Peyer's patch (tissue), 4 donors: ENCODE measurements around the gene SERPINB1. TPM values are rescaled to one million over a fixed set of nuclear protein-coding genes. Genes with fewer than 3 reads are reported as not detected.

ENCODE experiments used
- DNase-seq, 3 donors: peaks; one replicate each; pipeline ENCODE4 v3.0.0-alpha.2; 2017 to 2019
- H3K27ac ChIP-seq, 4 donors: fragments of 200-600 bp; sonication (generic); one replicate each; pipeline ENCODE4 v1.5.1; 2016 to 2019
- H3K27me3 ChIP-seq, 2 donors: fragments of 200-600 bp; sonication (generic); one replicate each; pipeline ENCODE4 v1.5.1; 2019
- H3K36me3 ChIP-seq, 3 donors: fragments of 200-600 bp; sonication (generic); one replicate each; pipeline ENCODE4 v1.5.1; 2016 to 2019
- H3K4me1 ChIP-seq, 4 donors: fragments of 200-600 bp; sonication (generic); one replicate each; pipeline ENCODE4 v1.5.1; 2016 to 2019
- H3K4me3 ChIP-seq, 4 donors: fragments of 200-600 bp; sonication (generic); 1 replicate in 3 of 4; 2 replicates in 1 of 4; pipeline ENCODE4 v1.5.1; 2016 to 2019; ENCODE audit warnings: mild to moderate bottlenecking in 1 of 4
- H3K9me3 ChIP-seq, 4 donors: fragments of 200-600 bp; sonication (generic); one replicate each; pipeline ENCODE4 v1.5.1; 2016 to 2019; ENCODE audit warnings: mild to moderate bottlenecking in 1 of 4
- CTCF ChIP-seq, 6 experiments: fragments of 450-650 bp in 4 of 6; fragments of 200-600 bp in 2 of 6; sonication (generic) in 1 of 6; IDR thresholded peaks; one replicate each; pipeline ENCODE4 v1.5.1; 2017 to 2019; ENCODE audit warnings: antibody characterized with exemption in 6 of 6, mild to moderate bottlenecking in 3 of 6, moderate library complexity in 1 of 6
- POLR2A ChIP-seq, 2 donors: fragments of 450-650 bp; IDR thresholded peaks; one replicate each; pipeline ENCODE4 v1.5.1; 2017; ENCODE audit warnings: antibody characterized with exemption in 2 of 2, mild to moderate bottlenecking in 2 of 2, moderate library complexity in 2 of 2
- total RNA-seq, 4 donors: library from RNA; depleted of rRNA; stranded (reverse); fragments of >200 nt; gene quantifications; one replicate each; pipeline ENCODE4 v1.1.0, GENCODE V29; 2016

The SERPINB1 gene
- total RNA-seq, 4 donors from 2014 or later = 58.6 to 122 (median 86.4) TPM

- Histone ChIP-seq H3K27me3 (no peaks in the 10 kb centered on the region), H3K4me1 (peaks cover 0 to 18% (median 2%) of the 10 kb centered on the region in 4 donors), H3K4me3 (no peak overlapping the region), H3K27ac (no peak overlapping the region), H3K36me3 (no peaks in the 10 kb centered on the region), H3K9me3 (no peaks in the 10 kb centered on the region)
- no peak for DNase-seq
- TF ChIP-seq CTCF (IDR thresholded peaks at IDR 0.05) = no peak
These were observed 28.5 kb upstream of the SERPINB1 start for GRCh38 chr6:2870046-2870636.

GRCh38 chr6:2868637-2869036 lies 27.0 kb upstream of the SERPINB1 start:
- TF ChIP-seq POLR2A (IDR thresholded peaks at IDR 0.05) = no peak
- no peak for TF ChIP-seq CTCF (IDR thresholded peaks at IDR 0.05)
- no peak for DNase-seq
- Histone ChIP-seq H3K4me3 (no peak overlapping the region), H3K36me3 (no peaks in the 10 kb centered on the region), H3K27ac (no peak overlapping the region), H3K4me1 (peaks cover 0 to 15% (median 3%) of the 10 kb centered on the region in 4 donors), H3K9me3 (no peaks in the 10 kb centered on the region), H3K27me3 (no peaks in the 10 kb centered on the region)

GRCh38 chr6:2866171-2866846 lies 24.6 kb upstream of the SERPINB1 start:
- TF ChIP-seq POLR2A (IDR thresholded peaks at IDR 0.05) (no peak), CTCF (IDR thresholded peaks at IDR 0.05) (no peak)
- Histone ChIP-seq H3K9me3 (no peaks in the 10 kb centered on the region), H3K27me3 (no peaks in the 10 kb centered on the region), H3K4me3 (no peak overlapping the region), H3K36me3 (no peaks in the 10 kb centered on the region), H3K4me1 (peaks cover 0 to 15% (median 10%) of the 10 kb centered on the region in 4 donors), H3K27ac (peak overlapping the region in 1 of 4 donors; percentile 2)
- no peak for DNase-seq

GRCh38 chr6:2865694-2866151 lies 24.1 kb upstream of the SERPINB1 start:
- Histone ChIP-seq H3K27me3 (no peaks in the 10 kb centered on the region), H3K4me1 (peaks cover 0 to 15% (median 10%) of the 10 kb centered on the region in 4 donors), H3K27ac (peak overlapping the region in 1 of 4 donors; percentile 2), H3K9me3 (no peaks in the 10 kb centered on the region), H3K4me3 (no peak overlapping the region), H3K36me3 (no peaks in the 10 kb centered on the region)
- no peak for DNase-seq
- no peak for TF ChIP-seq CTCF (IDR thresholded peaks at IDR 0.05)
- no peak for TF ChIP-seq POLR2A (IDR thresholded peaks at IDR 0.05)

- Histone ChIP-seq H3K9me3 (no peaks in the 10 kb centered on the region), H3K27ac (no peak overlapping the region), H3K36me3 (no peaks in the 10 kb centered on the region), H3K27me3 (no peaks in the 10 kb centered on the region), H3K4me3 (no peak overlapping the region), H3K4me1 (peaks cover 0 to 15% (median 10%) of the 10 kb centered on the region in 4 donors)
- DNase-seq = no peak
- TF ChIP-seq POLR2A (IDR thresholded peaks at IDR 0.05) (no peak), CTCF (IDR thresholded peaks at IDR 0.05) (no peak)
These were observed 23.6 kb upstream of the SERPINB1 start for GRCh38 chr6:2865270-2865669.
